CD4-positive, alpha-beta T cell (primary cell): ENCODE data around the gene MUC2. TPM values are rescaled to one million over a fixed set of nuclear protein-coding genes. Genes with fewer than 3 reads are reported as not detected.

Experiments used
- ATAC-seq: fragments of 200-7000 bp; cut with Tn5 transposase; one replicate; pipeline ENCODE4 v1.10.0; 2022; ENCODE audit warnings: mild to moderate bottlenecking; ENCODE audit not compliant: poor library complexity
- CTCF ChIA-PET: fragments of 350-600 bp; sonication (Branson Sonifier 250); formaldehyde crosslinking; loops from one replicate; lab custom pipeline; 2021; ENCODE audit warnings: antibody characterized with exemption, inconsistent platforms; lab: Charles Lee
- POLR2A ChIA-PET: fragments of 350-600 bp; sonication (Branson Sonifier 250); formaldehyde crosslinking; loops from one replicate; lab custom pipeline; 2021; ENCODE audit warnings: antibody characterized with exemption, inconsistent platforms; lab: Charles Lee
- DNase-seq, 14 experiments: peaks; one replicate each; pipeline ENCODE4 v3.0.0-alpha.2; 2013 to 2020; ENCODE audit warnings: mixed read lengths in 2 of 14
- H3K27ac ChIP-seq, 2 donors: one replicate each; pipeline versions ENCODE4 v1.5.1 to v1.7.0; 2013; ENCODE audit warnings: low read length in 2 of 2, low read depth in 1 of 2, mild to moderate bottlenecking in 1 of 2
- H3K27me3 ChIP-seq, 2 experiments: 1 replicate in 1 of 2; 2 replicates in 1 of 2; pipeline versions ENCODE4 v1.6.1 to v1.7.0; 2013; ENCODE audit warnings: low read length in 2 of 2, control low read depth in 1 of 2, mild to moderate bottlenecking in 1 of 2, moderate library complexity in 1 of 2; ENCODE audit not compliant: insufficient read depth in 2 of 2, control insufficient read depth in 1 of 2
- H3K36me3 ChIP-seq: one replicate; pipeline ENCODE4 v1.6.1; 2013; ENCODE audit warnings: low read length, control low read depth; ENCODE audit not compliant: insufficient read depth
- H3K4me1 ChIP-seq: one replicate; pipeline ENCODE4 v1.6.1; 2013; ENCODE audit warnings: low read length, control low read depth; ENCODE audit not compliant: insufficient read depth
- H3K4me3 ChIP-seq: one replicate; pipeline ENCODE4 v1.5.1; 2013; ENCODE audit warnings: mild to moderate bottlenecking, low read length, moderate library complexity
- H3K9me3 ChIP-seq, 2 experiments: 1 replicate in 1 of 2; 2 replicates in 1 of 2; pipeline versions ENCODE4 v1.6.1 to v1.7.0; 2013; ENCODE audit warnings: low read length in 2 of 2, mild to moderate bottlenecking in 2 of 2, control low read depth in 1 of 2, moderate library complexity in 1 of 2; ENCODE audit not compliant: control insufficient read depth in 1 of 2, insufficient read depth in 1 of 2
- H3K27ac Mint-ChIP-seq: one replicate; pipeline ENCODE4 v1.8.0; 2020; ENCODE audit warnings: mixed read lengths
- H3K27me3 Mint-ChIP-seq: one replicate; pipeline ENCODE4 v1.8.0; 2021; ENCODE audit warnings: mixed read lengths
- H3K36me3 Mint-ChIP-seq: one replicate; pipeline ENCODE4 v1.8.0; 2021; ENCODE audit warnings: low read depth, mixed read lengths
- H3K4me1 Mint-ChIP-seq: one replicate; pipeline ENCODE4 v1.8.0; 2021; ENCODE audit warnings: low read depth, mixed read lengths
- H3K4me3 Mint-ChIP-seq: one replicate; pipeline ENCODE4 v1.8.0; 2020; ENCODE audit warnings: mild to moderate bottlenecking, mixed read lengths
- H3K9me3 Mint-ChIP-seq: one replicate; pipeline ENCODE4 v1.8.0; 2020; ENCODE audit warnings: mixed read lengths
- CTCF ChIP-seq: fragments of 200-600 bp; IDR thresholded peaks from one replicate; pipeline ENCODE4 v1.8.0; 2022; ENCODE audit warnings: antibody characterized with exemption, mild to moderate bottlenecking
- intact Hi-C, 2 experiments: fragments of 100-400 bp; cut with DNase I in 1 of 2; cut with micrococcal nuclease in 1 of 2; formaldehyde crosslinking; loops; one replicate each; pipeline versions ENCODE4 v1.15.1 to v1.9.0; 2023 to 2025; cut with DNase I, micrococcal nuclease
- total RNA-seq, 174 experiments: library from RNA in 2 of 174; stranded (reverse) in 2 of 174; gene quantifications; one replicate each; pipeline ENCODE4 v1.2.3 and lab custom pipeline; 2021 to 2026

Gene MUC2
- total RNA-seq, 2 experiments from 2014 or later, result not detected

- no peak for TF ChIP-seq CTCF
- CTCF ChIA-PET, result no interaction called here
- H3K27me3 ChIP-seq, result no peaks in the 10 kb centered on the region
- intact Hi-C loops, result no loop called here
- no peak overlapping the region for H3K27ac ChIP-seq
- H3K4me1 ChIP-seq, result no peaks in the 10 kb centered on the region
- Mint-ChIP-seq H3K9me3 (no peaks in the 10 kb centered on the region), H3K36me3 (no peaks in the 10 kb centered on the region), H3K4me1 (no peaks in the 10 kb centered on the region), H3K4me3 (no peak overlapping the region), H3K27ac (no peak overlapping the region), H3K27me3 (no peaks in the 10 kb centered on the region)
- H3K4me3 ChIP-seq, result no peak overlapping the region
- ATAC-seq (no peak), DNase-seq (no peak)
- peaks cover 0 to 8% of the 10 kb centered on the region in 2 experiments for H3K9me3 ChIP-seq
- POLR2A ChIA-PET, result no interaction called here
- H3K36me3 ChIP-seq, result no peaks in the 10 kb centered on the region
Observed at GRCh38 chr11:1092145-1092670, 17.5 kb downstream of the MUC2 start.

DNA sequence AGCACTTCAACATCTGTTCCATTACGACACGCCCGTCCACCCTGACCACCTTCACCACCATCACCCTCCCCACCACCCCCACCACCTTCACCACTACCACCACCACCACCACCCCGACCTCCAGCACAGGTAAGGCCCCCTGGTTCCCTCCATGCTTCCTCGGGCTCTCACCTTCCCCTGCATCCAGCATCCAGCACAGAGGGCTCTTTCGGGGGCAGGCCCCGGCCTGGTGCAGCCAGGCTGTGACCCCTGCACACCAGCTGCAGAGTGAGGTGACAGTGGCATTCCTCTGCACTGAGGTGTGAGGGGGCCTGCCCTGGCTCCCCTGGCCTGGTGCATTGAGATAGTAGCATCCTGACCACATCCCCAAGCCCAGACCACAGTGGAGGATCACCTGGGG lies 18.2 kb downstream of the MUC2 start:
- ATAC-seq, result no peak
- Histone ChIP-seq H3K36me3 (no peaks in the 10 kb centered on the region), H3K27me3 (no peaks in the 10 kb centered on the region), H3K9me3 (peaks cover 0 to 8% of the 10 kb centered on the region in 2 experiments), H3K4me3 (no peak overlapping the region), H3K27ac (no peak overlapping the region), H3K4me1 (no peaks in the 10 kb centered on the region)
- TF ChIP-seq CTCF, result no peak
- CTCF ChIA-PET, result no interaction called here
- no peaks in the 10 kb centered on the region for H3K36me3 Mint-ChIP-seq
- intact Hi-C loops, result no loop called here
- no peaks in the 10 kb centered on the region for H3K9me3 Mint-ChIP-seq
- H3K27me3 Mint-ChIP-seq, result no peaks in the 10 kb centered on the region
- no peak overlapping the region for H3K27ac Mint-ChIP-seq
- H3K4me1 Mint-ChIP-seq, result no peaks in the 10 kb centered on the region
- POLR2A ChIA-PET, result no interaction called here
- DNase-seq, result no peak
- no peak overlapping the region for H3K4me3 Mint-ChIP-seq

- intact Hi-C loops, result no loop called here
- CTCF ChIA-PET, result no interaction called here
- Mint-ChIP-seq H3K9me3 (no peaks in the 10 kb centered on the region), H3K27ac (no peak overlapping the region), H3K4me3 (no peak overlapping the region), H3K27me3 (no peaks in the 10 kb centered on the region), H3K4me1 (no peaks in the 10 kb centered on the region), H3K36me3 (no peaks in the 10 kb centered on the region)
- Histone ChIP-seq H3K4me3 (no peak overlapping the region), H3K36me3 (no peaks in the 10 kb centered on the region), H3K27me3 (no peaks in the 10 kb centered on the region), H3K27ac (no peak overlapping the region), H3K9me3 (peaks cover 0 to 24% of the 10 kb centered on the region in 2 experiments), H3K4me1 (no peaks in the 10 kb centered on the region)
- no peak for TF ChIP-seq CTCF
- ATAC-seq, result no peak
- POLR2A ChIA-PET, result no interaction called here
- DNase-seq, result no peak
Observed at GRCh38 chr11:1099519-1100355, 25.1 kb downstream of the MUC2 start.
